HCEC 1CT (cell line): Measurements from ENCODE around the gene MTMR2.

Experiments used
- DNase-seq: peaks from one replicate; pipeline ENCODE4 v3.0.0-alpha.2; 2017

Gene MTMR2

DNA sequence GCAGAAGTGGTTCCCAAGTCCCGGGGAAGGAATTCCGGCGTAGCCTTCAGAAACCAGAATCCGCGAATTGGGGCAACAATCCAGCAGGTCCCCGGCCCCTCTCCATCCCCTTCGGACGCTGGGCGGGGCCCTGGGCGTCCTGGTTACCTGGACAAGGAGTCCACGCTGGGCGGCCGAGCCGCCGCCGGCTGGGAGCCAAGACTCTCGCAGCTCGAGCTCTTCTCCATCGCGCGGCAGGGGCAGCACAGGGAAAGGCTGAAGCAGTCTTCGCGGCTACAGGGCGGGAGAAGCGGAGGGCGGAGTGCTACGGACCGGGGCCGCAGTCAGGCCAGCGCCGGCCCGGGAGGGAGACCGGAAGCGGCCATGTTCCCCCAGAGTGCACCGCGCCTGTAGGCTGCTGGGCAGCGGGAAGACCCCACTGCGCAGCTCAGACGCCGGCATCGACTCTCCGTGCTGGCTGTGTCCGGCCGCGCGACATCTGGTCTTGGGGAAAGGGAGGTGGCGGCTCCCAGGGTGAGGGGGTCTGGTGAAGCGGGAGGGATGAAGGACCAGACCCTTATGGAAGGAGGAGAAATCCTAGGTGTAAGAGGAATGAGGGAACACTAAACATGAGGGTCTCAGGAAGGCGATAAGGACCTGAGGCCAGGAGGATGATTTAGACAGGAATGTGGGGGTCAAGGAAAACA is at the start of gene MTMR2:
MTMR2 (minus strand) TSS at position 380 of the 686 bp plus-strand sequence; CDS start at position 227, 153 bp downstream.
- peak; percentile 76 for DNase-seq

DNA sequence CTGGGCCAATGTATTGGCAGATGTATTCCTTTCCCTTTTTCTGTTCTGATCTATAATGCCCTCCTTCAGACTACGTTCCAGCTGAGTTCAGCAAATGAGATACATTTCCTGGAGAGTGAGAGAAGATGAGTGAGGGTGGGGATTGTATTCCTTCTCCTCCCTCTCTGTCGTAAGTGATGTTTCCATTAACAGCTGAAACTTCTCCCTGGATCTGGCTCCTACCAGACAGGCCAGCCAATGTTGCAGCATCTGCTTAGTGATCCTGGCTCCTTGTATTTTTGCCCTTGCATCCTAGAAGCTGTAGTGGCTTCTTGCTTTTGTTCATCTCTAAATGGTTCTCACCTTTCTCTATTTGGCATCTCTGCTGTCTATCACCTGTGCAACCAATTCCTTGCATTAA is 48.2 kb upstream of the MTMR2 start:
- DNase-seq, result no peak

DNA sequence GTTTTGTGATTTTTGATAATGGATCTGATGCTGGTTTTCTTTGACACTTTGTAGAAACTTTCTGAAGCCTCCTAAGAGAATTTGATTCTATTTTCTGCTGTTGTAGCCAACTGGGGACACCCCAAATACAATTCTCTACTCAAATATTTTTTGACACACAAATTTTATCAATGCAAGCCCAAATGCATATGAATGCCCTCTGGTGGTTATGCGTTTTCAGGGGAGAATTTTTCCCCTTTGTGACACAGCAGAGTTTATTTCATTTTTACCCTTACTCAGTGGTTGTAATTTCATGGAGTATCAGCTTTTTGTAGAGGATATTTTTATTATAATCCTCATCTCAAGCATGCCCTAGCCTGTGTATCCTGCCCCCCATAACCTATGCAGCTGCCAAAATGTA is 44.7 kb upstream of the MTMR2 start:
- DNase-seq, result peak; percentile 21

DNA sequence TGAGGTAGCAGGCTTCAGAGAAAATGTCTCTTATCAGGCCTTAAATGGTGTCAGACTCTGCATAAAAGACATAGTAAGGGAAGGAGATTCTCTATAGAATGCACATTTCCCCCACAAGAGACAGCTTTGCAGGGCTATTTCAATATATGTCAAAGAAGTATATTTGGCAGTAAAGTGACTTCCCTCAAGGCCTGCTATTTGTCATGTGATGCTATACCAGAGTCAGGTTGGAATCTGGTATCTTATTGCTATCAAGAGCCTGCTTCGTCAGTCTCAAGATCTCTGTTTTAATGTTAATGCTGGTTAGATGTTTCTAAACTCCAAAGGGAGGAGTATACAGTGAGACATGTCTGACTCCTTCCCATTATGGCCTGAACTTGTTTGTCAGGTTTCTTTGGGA is 40.4 kb upstream of the MTMR2 start:
- no peak for DNase-seq

DNA sequence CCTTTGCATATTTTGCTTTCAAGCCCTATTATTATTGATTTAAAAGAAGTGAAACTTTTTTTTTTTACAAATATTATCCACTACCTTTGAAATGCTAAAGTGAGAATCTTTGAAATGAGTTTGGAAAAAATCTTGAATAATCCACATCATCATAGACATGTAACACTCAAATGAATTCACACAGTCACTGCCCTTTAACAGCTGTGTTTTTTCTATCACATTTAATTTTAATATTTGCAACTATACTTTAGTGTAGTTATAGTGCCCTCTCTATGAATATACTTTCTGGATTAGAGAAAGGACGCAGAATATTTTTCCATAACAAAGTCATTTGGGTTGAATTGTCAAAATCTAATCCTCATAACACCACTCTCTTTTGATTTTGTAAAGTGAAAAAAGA is 37.9 kb upstream of the MTMR2 start:
- no peak for DNase-seq

DNA sequence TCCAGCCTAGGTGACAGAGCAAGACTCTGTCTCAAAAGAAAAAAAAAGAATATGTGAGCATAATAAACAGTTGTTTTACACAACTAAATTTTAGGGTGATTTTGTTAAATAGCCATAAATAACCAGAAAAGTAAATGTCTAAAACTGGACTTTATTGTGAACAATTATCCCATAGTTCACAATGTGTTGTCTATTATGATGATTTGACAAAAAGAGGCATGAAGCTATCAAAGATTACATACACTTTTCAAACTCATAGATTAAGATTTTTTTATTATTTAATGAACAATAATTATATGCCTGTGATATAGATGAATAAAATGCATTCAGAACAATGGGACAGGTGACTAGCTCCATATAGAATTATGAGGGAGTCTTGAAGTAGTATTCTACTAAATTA is 27.0 kb upstream of the MTMR2 start:
- DNase-seq, result no peak

DNA sequence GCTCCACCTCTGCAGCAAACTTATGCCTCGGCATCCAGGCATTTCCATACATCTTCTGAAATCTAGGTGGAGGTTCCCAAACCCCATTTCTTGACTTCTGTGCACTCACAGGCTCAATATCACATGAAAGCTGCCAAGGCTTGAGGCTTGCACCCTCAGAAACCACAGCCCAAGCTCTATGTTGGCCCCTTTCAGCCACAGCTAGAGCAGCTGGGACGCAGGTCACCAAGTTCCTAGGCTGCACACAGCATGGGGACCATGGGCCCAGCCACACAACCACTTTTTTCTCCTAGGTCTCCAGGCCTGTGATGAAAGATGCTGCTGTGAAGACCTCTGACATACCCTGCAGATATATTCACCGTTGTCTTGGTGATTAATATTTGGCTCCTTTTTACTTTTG is 24.7 kb upstream of the MTMR2 start:
- no peak for DNase-seq

DNA sequence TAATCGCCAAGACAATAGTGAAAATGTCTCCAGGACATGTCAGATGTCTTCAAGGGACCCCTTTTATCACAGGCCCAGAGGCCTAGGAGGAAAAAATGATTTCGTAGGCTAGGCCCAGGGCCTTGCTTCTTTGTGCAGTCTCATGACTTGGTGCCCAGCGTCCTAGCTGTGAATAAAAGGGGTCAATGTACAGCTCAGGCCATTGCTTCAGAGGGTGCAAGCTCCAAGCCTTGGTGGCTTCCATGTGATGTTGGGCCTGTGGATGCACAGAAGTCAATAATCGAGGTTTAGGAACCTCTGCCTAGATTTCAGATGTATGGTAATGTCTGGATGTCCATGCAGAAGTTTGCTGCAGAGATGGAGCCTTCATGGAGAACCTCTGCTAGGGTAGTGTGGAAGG is 20.7 kb upstream of the MTMR2 start:
- no peak for DNase-seq

DNA sequence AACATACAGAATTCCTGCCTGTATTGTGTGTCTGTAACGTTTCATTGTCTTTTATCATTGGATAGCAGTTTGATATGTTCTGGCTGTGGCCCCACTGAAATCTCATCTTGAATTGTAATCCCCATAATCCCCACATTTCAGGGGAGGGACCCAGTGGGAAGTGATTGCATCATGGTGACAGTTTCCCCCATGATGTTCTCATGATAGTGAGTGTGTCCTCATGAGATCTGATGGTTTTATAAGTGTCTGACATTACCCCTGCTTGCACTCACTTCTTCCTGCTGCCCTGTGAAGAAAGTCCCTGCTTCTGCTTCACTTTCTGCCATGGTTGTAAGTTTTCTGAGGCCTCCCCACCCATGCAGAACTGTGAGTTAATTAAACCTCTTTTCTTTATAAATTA is 19.6 kb upstream of the MTMR2 start:
- DNase-seq, result no peak

DNA sequence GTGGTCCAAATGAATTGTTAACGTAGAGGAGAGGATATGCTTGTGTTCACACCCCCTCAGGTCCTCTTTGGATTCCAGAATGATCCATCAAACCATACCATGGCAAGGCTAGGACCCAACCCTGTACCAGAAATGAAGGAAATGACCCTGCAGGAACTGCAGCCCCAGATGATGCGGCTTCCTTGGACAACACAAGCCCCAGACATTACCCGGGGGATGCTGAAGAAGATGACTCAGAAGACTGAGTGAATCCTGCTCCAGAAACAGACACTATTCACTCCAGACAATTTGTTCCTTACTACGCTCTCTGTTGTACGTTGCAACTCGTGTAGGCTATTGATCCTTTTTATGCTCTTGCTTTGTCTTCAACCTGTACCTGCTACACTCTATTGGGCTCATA is 15.2 kb upstream of the MTMR2 start:
- DNase-seq, result no peak

DNA sequence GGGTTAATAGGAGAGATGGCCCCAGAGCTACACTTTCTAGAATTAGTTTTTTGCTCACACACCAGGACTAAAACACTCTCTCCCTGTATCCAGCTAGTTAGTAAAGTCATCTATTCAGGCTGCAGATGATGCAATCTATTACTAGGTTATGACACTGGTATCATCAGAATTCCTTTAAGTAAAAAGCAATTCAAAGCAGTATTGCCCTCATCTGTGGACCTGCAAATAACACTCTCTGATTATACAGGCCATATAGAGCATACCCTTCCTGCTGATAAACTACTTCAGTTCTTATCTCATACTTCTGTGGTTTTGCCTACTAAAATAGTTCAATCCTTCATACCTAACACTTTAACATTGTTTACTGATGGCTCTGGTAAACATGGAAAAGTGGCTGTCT is 13.5 kb upstream of the MTMR2 start:
- DNase-seq, result peak; percentile 17

DNA sequence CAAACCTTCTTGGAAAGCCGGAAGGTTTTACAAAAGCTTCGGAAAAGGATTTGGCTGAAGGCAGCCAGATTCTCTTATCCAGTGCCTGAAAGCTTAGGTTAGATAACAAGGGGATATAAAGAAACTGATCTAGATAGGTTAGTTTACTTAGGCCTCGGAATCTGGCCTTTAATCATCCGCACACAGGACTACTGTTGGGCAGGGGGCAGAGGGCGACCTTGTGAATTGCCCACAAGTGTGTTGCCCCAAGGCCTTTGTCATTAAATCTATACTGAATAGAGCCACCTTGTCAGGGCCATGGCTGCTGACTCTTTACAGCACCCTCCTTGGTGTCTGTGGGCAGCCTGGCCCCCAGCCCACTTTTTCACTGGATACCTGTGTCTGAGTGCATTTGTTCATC is 9.7 kb upstream of the MTMR2 start:
- no peak for DNase-seq

DNA sequence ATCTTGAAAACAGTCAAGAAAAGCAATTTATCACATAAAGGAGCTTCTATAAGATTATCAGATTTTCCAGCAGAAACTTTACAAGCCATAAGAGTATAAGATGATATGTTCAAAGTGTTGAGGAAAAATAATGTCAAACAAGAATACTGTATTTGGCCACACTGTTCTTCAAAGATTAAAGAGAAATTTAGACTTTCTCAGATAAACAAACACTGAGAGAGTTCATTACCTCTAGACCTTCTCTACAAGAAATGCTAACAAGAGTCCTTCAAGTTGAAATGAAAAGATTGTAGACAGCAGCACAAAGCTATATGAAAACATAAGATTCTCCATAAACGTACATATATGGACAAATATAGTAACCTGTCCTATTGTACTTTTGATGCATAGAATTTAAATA is 8.0 kb upstream of the MTMR2 start:
- no peak for DNase-seq

DNA sequence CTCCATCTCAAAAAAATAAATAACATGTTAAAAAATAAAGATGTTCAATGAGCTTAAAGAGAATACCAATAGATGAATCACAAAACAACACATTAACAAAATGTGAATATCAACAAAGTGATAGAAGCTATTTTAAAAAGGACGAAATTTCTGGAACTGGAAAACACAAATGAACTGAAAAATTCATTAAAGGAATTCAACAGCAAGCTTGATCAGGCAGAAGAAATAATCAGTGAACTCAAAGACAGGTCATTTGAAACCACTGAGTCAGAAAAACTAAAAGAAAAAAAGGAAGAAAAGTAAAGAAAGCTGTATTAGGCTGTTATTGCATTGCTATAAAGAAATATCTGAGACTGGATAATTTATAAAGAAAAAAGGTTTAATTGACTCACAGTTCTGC is 7.0 kb upstream of the MTMR2 start:
- DNase-seq, result no peak

DNA sequence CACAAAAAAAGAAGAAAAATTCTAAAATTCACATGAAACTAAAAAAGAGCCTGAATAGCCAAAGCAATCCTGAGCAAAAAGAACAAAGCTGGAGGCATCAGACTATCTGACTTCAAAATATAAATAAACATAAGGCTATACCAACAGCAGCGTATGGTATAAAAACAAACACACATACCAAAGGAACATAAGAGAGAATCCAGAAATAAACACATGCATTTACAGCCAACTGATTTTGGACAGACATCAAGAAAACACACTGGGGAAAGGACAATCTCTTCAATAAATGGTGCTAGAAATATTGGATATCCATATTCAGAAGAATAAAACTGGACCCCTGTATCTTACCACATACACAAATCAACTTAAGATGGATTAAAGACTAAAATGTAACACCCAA is 2.8 kb upstream of the MTMR2 start:
- no peak for DNase-seq

DNA sequence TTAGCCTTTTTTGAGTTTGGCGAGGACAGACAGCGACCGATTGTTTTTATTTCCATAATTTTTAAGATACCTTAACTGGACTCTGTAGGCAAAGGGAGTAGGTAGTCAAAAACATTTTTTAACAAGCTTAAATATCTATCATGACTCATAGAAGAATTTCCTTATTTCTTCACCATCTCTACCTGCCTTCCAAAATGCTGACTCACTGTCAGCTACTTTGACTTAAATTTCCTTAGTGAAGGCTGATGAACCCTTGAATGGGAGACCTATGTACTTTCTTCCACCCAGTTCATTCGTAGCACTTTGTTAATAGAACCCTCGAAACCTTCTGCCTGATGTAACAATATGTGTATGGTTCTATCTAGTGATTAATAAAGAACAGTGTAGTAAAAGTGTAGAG is 1.1 kb upstream of the MTMR2 start:
- peak; percentile 32 for DNase-seq

DNA sequence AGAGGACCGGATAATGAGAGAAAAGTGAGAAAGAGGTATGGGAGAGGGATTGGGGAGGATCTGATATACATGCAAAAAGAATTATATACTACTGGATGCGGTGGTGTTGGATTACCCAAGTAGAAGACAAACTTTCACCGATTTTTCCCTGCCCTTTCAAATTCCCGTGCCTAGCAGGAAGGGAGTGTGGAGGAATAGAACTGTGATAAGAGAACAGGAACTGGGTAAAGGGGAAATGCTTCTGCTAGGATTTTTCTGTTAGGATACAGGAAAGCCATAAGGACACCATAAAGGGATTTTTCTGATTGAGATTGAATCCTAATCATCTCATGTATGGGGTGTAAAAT is 480 bp upstream of the MTMR2 start:
- peak; percentile 30 for DNase-seq

DNA sequence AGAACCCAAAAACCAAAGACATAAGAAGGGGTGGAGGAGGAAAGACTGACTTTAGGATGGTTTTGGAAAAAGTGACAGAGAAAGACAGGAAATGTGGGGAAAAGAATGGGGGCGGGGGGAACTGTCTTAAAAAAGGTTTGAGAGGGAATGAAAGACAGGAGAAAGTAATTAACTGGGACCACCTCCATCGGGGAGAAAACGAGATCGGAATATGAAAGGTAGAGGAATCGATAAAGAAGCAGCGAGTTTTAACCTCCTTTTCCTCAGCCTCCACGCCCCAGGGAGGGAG is 524 bp downstream of the MTMR2 start:
- DNase-seq, result no peak

DNA sequence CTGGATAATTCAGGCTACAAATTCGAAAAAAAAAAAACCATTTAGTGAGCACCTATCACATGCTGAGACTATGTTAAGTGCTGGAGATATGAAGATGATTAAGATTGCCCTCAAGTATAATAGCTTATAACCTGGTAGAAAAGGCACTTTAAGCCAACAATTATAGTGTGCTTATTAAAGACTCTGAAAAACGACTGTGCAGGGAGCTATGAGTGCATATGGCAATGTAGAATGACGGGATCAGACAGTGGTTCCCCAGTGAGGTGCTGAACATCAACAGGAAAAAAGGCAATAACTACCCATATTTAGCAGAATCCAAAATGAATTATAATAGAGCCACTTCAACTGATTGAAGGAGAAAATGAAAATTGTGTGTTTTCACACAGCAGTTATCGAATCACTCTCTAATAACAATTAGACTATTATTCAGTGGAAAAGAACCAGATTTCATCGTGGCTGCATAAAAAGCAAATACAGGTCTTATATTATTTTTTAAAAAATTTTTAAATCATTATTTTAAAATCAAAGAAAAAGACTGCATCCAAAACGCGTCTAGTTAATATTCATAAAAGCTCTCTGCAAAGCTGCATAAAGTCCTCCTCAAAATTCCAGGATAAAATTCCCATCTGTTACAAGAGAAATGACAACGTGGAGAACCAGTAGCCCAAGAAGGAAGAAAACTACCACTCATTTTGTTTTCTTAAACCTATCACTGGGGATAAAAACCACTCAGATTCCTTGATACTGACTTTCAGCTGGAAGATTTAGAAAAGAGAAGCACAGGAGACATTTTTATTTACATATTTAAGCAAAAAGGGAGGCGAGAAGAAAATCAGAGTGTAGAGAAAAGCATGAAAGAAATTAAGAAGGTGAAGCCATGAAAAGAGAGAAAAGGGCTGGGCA is 1.1 kb downstream of the MTMR2 start:
- no peak for DNase-seq

DNA sequence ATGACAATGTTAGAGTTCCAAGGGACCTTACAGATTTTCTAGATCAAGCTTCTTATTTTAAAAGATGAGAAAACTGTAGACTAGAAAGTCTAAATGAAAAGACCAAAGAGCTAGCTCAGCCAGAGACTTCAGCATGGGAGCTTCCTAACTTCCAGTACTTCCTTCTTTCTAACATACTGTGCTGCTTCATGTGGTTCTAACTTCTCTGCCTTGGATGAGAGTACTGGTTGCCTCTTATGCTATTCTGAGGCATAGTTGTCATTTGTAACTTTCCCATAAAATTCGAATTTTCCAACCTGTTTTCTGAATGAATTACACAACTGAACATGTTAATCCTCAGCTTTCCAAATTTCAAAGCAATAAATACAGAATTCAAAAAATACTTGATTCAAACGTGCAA is 1.8 kb downstream of the MTMR2 start:
- DNase-seq, result no peak

DNA sequence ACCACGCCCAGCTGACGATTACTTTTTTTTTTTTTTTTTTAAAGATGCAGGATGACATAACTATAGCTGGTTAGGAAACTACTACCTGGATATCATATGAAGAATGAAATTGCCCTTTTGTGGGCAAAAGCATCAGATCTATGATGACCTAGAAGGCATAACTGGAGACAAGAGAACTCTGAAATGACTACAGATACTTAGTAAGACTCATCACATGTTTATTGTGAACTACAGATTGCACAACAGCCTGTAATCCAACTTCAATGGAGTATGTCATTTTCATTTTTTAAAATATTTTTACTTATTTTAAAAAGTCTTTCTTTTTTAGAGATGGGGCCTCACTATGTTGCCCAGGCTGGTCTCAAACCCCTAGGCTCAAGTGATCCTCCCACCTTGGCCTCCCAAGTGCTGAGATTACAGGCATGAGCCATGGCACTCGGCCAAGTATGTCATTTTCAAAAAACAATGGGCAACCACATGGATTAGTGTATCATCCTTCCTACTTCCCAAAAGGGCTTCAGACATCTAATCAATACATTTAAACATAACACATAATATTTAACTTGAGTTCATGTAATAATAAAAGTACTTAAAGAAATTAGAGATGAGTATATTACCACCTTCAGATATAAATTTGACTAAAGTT is 3.3 kb downstream of the MTMR2 start:
- DNase-seq, result peak; percentile 64

DNA sequence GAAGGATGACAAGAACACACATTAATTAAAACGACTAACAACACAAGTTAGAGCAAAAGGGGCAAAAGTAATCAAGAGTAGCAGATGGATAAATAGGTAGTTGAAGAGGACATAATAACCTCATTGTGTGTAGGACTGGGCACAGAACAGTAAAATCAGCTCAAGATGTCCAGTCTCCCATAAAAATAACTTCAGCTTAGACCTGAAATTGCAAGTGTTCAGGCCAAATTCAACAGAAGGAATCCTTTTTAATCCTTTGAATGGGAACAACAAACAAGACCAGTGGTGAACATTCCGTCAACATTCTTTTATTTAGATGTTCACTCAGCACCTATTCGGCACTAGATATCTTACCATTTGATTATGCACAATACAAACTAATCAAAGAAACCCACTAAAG is 4.4 kb downstream of the MTMR2 start:
- DNase-seq, result no peak

DNA sequence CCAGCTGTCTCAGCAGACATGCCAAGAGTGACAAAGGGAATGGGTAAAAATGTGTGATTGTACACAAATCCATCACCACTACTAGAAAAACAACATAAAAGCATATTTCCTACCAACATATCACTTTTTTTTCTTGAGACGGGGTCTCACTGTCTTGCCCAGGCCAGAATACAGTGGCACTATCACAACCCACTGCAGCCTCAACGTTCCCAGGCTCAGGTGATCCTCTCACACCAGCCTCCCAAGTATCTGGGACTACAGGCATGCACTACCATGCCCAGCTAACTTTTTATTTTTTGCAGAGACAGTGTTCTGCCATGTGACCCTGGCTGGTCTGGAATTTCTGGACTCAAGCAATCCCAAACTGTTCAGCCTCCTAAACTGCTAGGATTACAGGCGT is 5.2 kb downstream of the MTMR2 start:
- no peak for DNase-seq

DNA sequence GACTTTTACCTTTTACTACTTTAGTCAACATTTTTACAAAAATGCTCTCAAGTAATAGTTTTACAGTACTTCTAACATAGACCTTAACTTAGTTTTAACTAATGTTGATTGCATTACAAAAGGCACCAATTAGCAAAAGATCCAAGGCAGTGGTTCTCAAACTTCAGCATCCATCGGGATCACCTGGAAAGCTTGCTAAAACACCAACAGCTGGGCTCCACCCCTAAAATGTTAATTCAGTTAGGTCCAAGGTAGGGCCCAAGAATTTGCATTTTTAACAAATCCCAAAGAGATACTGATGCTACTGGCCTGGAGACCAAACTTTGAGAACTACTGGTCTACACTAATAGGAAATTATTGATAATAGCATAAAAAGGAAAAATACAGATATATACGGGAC is 5.9 kb downstream of the MTMR2 start:
- no peak for DNase-seq
